GM21619 (cell line): ENCODE data around the gene PLXNA1.

Experiments
- ATAC-seq: cut with Tn5 transposase; IDR thresholded peaks from one replicate; pipeline ENCODE4 v1.9.1; 2021; ENCODE audit not compliant: unreplicated experiment

The PLXNA1 gene

DNA sequence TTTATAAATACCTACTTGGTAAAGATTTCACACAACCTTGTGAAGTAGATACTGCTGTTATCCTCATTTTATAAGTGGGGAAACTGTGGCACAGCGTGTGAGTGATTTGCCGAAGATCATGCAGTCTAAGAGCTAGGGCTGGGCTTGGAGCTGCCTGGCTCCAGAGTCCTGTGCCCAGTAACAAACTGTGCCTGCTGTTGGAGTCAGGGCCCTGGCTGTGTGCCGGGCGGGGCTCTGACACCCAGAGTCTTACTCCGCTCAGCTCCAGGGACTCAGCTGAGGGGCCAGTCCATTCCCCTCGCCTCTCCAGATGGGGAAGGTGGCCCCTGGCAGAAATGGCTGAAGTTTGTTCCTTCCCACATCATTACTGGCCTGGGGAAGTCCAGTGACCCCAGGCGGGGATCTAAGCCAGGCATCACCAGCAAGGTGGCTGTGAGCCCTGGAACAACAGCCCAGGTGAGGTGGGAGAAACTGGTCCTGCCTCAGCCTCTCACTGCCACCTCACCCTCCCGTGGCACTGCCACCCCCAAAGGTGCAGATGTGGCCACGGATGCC, 17.3 kb upstream of the PLXNA1 start:
- ATAC-seq = no peak

DNA sequence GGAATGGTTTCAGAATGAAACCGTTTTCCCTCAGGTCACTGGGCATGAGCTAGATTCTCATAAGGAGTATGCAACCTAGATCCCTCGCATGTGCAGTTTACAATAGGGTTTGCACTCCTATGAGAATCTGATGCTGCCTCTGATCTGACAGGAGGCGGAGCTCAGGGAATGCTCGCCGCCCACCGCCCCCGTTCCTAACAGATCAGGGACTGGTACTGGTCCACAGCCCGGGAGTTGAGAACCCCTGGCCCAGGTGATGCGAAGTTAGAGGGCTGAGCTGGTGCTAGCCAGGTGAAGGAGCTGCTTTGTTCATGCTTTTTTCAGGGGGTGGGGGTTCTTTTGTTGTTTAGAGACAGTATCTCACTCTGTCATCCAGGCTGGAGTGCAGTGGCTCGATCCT, 15.5 kb upstream of the PLXNA1 start:
- ATAC-seq = no peak

DNA sequence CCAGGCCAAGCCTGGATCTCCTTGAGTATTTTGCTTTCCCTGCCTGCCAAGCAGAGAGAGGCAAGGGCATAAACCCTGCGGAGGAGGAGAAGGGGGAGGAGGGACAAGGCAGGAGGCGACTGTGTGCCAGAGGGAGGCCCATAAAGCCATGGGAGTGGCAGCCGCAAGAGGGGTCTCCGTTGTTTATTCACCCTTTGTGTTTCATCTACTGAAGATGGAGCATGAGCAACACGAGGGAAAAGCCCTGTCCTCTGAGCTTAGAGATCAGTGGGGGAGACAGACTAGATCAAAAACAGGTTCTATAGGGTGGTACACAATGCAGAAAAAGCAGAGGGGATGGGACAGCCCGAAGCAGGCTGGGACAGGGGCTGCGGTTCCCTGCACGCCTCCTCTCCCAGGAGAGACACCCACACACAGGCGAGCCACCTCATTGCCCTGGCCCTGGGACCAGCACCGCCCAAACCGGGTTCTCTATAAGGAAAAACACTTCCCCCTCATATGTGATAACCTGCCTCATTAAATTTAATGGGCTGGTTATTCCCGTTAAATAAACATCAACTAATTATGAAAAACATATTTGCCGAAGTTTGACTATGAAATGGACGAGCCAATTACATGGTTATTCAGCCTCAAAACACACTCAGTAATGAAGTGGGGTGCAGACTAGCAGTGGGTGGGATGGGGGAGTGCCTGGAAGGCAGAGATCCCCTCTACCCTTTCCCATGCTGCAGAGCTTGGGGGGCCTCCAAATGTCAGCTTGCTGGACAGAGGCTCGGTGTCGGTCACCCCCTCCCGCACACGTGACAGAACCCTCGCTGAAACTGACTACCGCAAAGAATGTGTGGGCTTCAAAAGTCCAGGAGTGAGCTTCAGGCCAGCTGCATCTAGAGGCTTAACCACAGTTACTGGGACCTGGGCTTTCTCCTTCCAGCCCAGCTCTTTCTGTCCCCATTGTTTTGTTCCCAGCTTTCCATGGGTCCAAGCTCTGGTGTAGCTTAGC, 14.2 kb upstream of the PLXNA1 start:
- ATAC-seq = no peak

DNA sequence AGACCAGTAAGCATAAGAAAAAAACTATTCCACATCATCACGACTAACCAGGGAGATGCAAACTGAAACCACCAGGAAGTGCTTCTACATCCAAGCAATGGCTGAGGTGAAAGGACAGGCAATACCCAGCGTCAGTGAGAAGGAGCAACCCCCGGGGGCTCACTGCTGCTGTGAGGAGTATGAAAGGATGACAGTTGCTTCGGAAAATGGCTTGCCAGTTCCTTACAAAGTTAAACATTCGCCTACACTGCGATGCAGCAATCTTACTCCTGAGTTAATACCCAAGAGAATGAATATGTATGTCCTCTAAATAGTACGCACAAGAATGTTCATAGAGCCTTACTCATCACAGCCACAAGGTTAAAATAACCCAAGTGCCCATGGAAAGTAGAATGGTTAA, 13.3 kb upstream of the PLXNA1 start:
- no peak for ATAC-seq

GRCh38 chr3:126970101-126970500, 12.8 kb upstream of the PLXNA1 start:
- no peak for ATAC-seq

- ATAC-seq = no peak
These were observed 12.0 kb upstream of the PLXNA1 start for GRCh38 chr3:126970921-126971320.

DNA sequence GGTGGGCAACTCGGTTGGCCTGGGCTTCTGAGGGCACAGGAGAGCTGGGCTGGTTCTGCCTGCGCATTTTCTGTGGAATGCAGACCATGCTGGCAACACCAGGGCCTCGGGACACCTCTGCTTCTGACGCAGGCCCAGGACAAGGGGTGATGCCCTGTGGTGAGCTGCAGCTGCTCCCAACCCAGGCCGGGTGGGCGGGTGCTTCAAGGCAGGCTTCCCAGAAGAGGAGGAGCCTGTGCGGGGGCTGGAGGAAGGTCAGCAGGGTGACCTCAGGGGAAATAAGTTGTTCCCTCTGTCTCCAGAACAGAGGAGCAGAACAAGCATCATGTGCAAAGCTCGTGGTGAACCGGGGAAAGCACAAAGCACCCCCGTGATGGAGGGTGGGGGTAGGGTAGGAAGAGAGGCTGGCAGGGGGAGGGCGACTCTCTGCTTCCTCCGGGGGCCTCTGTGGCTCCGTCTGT, 11.0 kb upstream of the PLXNA1 start:
- ATAC-seq = no peak

DNA sequence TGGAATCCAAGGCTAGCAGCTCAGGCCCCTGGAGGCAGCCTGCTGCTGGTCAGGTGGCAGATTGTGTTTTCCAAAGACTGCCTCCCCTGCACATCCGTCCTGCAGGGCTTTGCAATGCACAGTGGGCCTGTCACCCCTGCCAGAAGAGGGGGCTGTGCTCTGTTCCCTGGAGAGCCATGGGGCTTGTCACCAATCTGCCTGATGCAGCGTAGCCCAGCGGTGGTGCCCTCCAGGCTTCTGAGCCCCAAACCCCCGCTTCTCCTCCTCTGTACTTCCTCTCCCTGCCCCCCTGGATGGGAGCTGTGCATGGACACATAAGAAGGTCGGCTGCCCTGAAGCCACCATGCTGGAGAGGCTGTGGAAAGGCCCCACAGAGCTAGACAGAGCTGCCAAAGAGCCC, 10.0 kb upstream of the PLXNA1 start:
- ATAC-seq = no peak

DNA sequence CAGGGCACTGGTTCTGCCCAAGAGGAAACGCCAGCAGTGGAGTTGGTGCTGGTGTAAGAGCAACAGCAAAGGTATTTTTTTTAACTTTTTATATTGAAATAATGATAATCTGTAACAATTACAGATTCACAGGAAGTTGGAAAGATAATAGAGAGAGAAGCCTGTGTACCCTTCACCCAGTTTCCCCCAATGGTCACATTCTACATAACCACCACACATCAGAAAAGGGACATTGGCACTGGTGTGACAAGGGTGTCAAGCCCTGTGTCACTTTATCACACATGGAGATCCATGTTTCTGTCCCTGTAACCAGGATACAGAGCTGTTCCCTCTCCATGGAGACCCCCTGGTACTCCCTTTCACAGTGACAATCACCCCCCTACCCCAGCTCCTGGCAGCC, 9.1 kb upstream of the PLXNA1 start:
- no peak for ATAC-seq

GRCh38 chr3:126974756-126975155, 8.2 kb upstream of the PLXNA1 start:
- no peak for ATAC-seq

DNA sequence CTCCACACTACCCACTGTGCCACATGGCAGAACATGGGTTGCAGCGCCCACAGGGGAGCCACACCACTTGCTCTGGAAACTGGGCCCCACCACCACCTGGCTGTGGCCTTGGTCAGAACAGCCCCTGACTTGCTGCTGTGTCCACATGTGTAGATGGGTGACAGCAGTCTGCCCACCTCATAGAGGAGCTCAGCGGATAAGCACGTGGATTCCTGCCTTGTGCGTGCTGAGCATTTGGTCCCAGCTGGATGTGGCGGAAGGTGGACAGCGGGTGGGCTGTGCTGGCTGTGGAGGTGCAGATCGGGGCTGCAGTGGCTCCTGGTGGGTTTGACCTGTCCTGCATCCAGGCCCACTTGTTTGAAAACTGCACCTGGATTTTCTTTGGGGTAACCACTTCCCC, 6.0 kb upstream of the PLXNA1 start:
- ATAC-seq = no peak

DNA sequence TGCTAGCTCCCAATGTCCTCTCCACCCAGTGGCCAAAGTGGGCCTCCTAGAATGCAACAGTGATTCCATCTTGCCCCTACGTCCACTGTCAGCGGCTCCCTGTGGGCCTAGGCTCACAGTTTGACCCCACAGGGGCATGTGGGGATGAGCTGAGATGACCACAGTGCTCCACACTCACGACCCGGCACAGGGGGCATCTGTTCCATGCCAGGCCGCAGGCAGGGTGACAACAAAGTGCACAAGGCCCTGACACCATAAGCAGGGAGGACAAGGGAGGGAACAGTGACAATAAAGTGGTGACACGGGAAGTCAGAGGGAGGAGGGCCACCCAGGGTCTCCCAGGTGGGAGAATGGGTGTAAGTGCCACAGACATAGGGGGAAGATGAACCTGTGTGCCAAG, 5.1 kb upstream of the PLXNA1 start:
- no peak for ATAC-seq

- ATAC-seq = no peak
These were observed 4.6 kb upstream of the PLXNA1 start for GRCh38 chr3:126978291-126978690.

DNA sequence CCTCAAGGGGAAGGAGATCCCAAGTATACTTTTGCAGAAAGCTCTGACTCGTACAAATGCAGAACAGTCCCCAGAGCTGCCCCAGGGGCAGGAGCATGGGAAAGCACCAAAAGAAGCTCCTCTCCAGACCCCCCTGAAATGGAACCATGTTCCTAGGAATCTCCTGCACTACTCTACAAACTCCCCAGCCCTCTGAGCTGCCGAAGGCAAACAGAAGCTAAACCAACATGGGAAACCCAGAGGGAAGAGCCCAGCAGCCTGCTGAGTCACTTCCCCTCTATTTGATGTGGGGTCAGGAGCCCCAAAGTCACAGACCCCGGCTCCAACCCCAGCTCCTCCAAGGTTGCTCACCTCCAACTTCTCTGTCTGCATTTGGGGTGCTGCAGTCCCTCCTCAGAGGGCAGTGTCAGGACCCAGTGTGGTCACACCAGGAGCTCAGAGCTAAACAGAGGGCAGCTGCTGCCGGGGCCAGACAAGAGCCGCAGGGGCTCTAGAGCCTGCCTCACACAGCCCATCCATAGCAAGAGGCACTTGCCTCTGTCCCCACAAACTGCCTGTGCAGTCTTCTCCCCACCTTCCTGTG, 3.8 kb upstream of the PLXNA1 start:
- no peak for ATAC-seq

- no peak for ATAC-seq
These were observed 2.6 kb upstream of the PLXNA1 start for GRCh38 chr3:126980266-126980811.

DNA sequence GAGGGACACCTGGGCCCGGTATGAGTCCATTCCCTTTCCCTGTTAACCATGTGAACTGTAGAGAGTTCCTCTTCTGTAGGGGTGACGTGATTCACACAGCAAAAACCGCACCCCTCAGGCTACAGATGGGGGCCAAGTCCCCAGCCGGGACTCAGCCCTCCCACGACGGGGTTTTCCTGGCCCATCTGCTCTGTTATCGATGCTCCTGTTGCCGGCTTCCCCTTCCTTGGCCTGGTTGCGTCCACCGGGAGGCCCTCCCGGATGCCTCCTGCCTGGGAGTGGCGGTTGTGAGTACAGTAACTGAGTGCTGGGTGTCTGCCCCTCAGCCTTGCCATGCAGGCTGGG, 817 bp upstream of the PLXNA1 start:
- ATAC-seq = peak; percentile 38

DNA sequence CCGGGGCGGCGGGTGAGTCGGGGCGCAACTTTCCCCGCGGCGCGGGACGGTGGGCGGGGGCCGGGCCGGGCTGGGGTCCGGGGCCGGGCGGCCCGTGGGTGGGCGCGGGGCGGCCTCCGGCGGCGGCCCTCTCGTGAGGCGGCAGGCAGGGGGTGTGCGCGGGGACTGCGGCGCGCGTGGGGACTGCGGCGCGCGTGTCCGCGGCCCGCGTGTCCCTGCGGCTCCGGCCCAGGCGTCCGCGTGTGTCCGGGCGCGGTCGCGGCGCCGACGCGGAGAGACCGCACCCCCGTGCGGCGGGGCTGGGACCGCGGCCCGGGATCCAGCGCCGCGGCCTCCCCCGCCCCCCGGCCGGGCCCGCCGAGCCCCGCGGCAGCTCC, 349 bp downstream of the PLXNA1 start:
- ATAC-seq = no peak

GRCh38 chr3:126983653-126984390, 907 bp downstream of the PLXNA1 start:
- no peak for ATAC-seq

GRCh38 chr3:126984391-126985131, 1.6 kb downstream of the PLXNA1 start:
- ATAC-seq = no peak

DNA sequence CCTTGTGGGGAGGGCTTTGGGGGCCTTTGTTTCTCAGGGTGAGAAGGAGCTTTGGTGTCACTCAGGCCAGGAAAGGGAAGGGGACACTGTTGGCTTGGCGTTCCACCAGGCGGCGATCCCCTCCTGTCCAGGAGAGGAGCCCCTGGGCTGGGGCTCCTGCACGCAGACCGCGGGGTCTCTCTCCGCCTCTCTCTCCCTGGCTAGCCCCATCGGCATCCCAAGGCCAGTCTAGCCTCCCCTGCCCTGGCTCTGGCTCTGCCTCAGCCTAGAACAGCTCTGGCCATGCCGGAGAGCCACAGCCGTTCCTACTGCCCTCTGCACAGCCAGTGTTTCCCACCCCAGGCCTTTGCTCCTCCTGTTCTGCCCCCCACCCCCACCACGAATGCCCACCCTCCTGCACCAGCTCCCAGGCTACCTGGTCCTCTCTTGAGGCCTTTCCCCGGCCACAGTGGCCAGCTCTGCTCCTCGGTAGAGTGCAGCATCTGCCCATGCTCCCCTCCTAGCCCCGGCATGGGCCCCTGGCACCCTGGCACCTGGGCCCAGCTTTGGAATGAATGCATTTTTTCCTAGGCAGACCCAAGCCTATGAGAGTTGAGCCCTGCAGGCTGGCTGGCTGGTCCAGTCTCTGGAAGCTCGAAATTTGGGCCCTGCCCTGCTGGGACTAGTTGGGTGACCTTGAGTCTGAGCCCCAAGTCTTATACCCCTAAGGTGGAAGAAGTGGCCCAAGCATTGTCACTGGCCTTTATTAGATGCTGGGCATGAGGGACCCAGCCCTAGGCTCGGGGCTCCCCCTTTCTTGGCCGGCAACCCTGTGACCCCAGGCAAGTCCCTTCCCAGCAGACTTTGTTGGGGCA, 2.4 kb downstream of the PLXNA1 start:
- no peak for ATAC-seq
